ENCODE results near the gene TBC1D9B. TPM values are rescaled to one million over a fixed set of nuclear protein-coding genes. Genes with fewer than 3 reads are reported as not detected.

Gene TBC1D9B
- total RNA-seq, 1 experiment from 2014 or later = 70.9 TPM

GRCh38 chr5:179821298-179822058 lies 86.2 kb downstream of the TBC1D9B start:
- H3K36me3 Mint-ChIP-seq = peaks cover 32% of the 10 kb centered on the region
- DNase-seq (ENCODE audit: low spot score) (peak; percentile 76), ATAC-seq (peak; percentile 68)
- H3K9me3 Mint-ChIP-seq = no peaks in the 10 kb centered on the region
- no peak for TF ChIP-seq EMX1 (CRISPR knock-in tag; IDR thresholded peaks at IDR 0.05)
- 0 out of 2 replicates have a peak, but pooled peaks have one; percentile 8 for TF ChIP-seq ATF1 (CRISPR knock-in tag; IDR thresholded peaks at IDR 0.05)
- TF ChIP-seq ZNF317 (CRISPR knock-in tag; IDR thresholded peaks at IDR 0.05; ENCODE audit: borderline replicate concordance, low read depth) = no peak
- TF ChIP-seq FOXK1 (CRISPR knock-in tag; IDR thresholded peaks at IDR 0.05) = peak; percentile 83
- TF ChIP-seq TEAD1 (CRISPR knock-in tag; IDR thresholded peaks at IDR 0.05) = no peak
- peak; percentile 0; the same call in 1 of the 2 replicates for TF ChIP-seq ZNF423 (CRISPR knock-in tag; IDR thresholded peaks at IDR 0.05)
- no peak for TF ChIP-seq ZNF121 (CRISPR knock-in tag; IDR thresholded peaks at IDR 0.05)
- TF ChIP-seq, protein P1, sequence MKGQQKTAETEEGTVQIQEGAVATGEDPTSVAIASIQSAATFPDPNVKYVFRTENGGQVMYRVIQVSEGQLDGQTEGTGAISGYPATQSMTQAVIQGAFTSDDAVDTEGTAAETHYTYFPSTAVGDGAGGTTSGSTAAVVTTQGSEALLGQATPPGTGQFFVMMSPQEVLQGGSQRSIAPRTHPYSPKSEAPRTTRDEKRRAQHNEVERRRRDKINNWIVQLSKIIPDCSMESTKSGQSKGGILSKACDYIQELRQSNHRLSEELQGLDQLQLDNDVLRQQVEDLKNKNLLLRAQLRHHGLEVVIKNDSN (CRISPR knock-in tag; IDR thresholded peaks at IDR 0.05) = no peak
- TF ChIP-seq ETV6 (CRISPR knock-in tag; IDR thresholded peaks at IDR 0.05) = 0 out of 2 replicates have a peak, but pooled peaks have one; percentile 45
- TF ChIP-seq, protein P2, sequence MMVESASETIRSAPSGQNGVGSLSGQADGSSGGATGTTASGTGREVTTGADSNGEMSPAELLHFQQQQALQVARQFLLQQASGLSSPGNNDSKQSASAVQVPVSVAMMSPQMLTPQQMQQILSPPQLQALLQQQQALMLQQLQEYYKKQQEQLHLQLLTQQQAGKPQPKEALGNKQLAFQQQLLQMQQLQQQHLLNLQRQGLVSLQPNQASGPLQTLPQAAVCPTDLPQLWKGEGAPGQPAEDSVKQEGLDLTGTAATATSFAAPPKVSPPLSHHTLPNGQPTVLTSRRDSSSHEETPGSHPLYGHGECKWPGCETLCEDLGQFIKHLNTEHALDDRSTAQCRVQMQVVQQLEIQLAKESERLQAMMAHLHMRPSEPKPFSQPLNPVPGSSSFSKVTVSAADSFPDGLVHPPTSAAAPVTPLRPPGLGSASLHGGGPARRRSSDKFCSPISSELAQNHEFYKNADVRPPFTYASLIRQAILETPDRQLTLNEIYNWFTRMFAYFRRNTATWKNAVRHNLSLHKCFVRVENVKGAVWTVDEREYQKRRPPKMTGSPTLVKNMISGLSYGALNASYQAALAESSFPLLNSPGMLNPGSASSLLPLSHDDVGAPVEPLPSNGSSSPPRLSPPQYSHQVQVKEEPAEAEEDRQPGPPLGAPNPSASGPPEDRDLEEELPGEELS (CRISPR knock-in tag; IDR thresholded peaks at IDR 0.05) = no peak
- 0 out of 2 replicates have a peak, but pooled peaks have one; percentile 55 for TF ChIP-seq KAT7 (CRISPR knock-in tag; IDR thresholded peaks at IDR 0.05; ENCODE audit: borderline replicate concordance)
- ChIA-PET POLR2A (interaction anchor here (0.9 to 1.7 kb wide), 2 partner anchors 15 to 24 kb away, joined by 3 to 4 read pairs; partner anchors contain the start of gene MGAT4B), CTCF (interaction anchor here (0.5 to 2.5 kb wide), 6 partner anchors 10 to 77 kb away, joined by 3 to 20 read pairs (median 4); no protein-coding TSS in a partner anchor)
- H3K4me1 Mint-ChIP-seq = peaks cover 33% of the 10 kb centered on the region
- peaks cover 12% of the 10 kb centered on the region for H3K27me3 Mint-ChIP-seq (ENCODE audit: low read depth)
- H3K27ac Mint-ChIP-seq = peak overlapping the region; percentile 63; the same call in 1 of the 2 replicates
- H3K4me3 Mint-ChIP-seq = peak overlapping the region; percentile 87

DNA sequence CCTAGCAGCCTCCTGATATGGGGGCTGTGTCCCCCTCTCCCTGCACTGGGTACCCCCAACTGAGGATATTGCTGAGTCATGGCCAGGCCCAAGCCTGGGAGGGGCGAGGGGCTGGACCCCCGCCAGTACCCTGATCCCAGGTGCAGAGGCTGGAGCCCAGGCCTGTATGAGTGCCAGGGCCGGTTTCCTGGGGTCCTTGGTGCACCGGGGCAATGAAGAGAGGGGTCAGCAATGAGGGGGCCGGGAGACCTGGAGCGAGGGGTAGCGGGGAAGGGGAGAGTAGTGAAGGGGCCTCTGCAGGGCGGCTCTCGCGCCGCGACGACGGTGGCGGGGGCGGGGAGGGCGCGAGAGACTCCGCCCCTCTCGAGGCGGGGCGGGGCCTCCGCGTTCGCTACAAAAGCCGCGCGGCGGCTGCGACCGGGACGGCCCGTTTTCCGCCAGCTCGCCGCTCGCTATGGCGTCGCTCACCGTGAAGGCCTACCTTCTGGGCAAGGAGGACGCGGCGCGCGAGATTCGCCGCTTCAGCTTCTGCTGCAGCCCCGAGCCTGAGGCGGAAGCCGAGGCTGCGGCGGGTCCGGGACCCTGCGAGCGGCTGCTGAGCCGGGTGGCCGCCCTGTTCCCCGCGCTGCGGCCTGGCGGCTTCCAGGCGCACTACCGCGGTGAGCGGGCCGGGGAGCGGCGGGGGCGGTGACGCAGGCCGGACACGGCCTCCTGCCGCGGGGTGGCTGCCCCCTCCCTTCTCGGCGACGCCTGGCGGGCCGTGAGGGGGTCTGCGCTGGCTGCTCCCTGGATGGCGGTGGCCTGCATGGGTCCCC lies 87.0 kb downstream of the TBC1D9B start, which contains the start of gene SQSTM1:
SQSTM1 (plus strand) TSS at position 423 of the 815 bp plus-strand sequence; CDS start at position 455, 32 bp downstream.
- Mint-ChIP-seq H3K9me3 (no peaks in the 10 kb centered on the region), H3K27me3 (ENCODE audit: low read depth) (peaks cover 20% of the 10 kb centered on the region), H3K4me1 (peaks cover 35% of the 10 kb centered on the region), H3K36me3 (peaks cover 24% of the 10 kb centered on the region), H3K4me3 (peak within 1 kb of the TSS; percentile 87), H3K27ac (peak within 1 kb of the TSS; percentile 63; the same call in 1 of the 2 replicates)
- ChIA-PET CTCF (interaction anchor here (0.6 to 2.5 kb wide), 4 partner anchors 18 to 66 kb away, joined by 3 to 20 read pairs (median 4); no protein-coding TSS in a partner anchor), POLR2A (interaction anchor here (0.9 to 1.7 kb wide), 3 partner anchors 9 to 23 kb away, joined by 3 to 9 read pairs (median 4); partner anchors contain the start of gene MGAT4B)
- peak; percentile 73 for DNase-seq (ENCODE audit: low spot score)
- ATAC-seq = peak; percentile 43
- TF ChIP-seq HMGA2 (CRISPR knock-in tag; IDR thresholded peaks at IDR 0.05) (no peak), ZNF512 (CRISPR knock-in tag; IDR thresholded peaks at IDR 0.05; ENCODE audit: borderline replicate concordance) (no peak), CREB1 (CRISPR knock-in tag; IDR thresholded peaks at IDR 0.05) (no peak), TEAD4 (CRISPR knock-in tag; IDR thresholded peaks at IDR 0.05) (no peak), NFYB (CRISPR knock-in tag; conservative IDR thresholded peaks at IDR 0.05; ENCODE audit: low read depth) (no peak), TCF7 (CRISPR knock-in tag; IDR thresholded peaks at IDR 0.05; ENCODE audit: low read depth) (no peak), ZNF232 (CRISPR knock-in tag; IDR thresholded peaks at IDR 0.05) (no peak; the same call in 1 of the 2 replicates), ZMAT4 (CRISPR knock-in tag; IDR thresholded peaks at IDR 0.05) (0 out of 2 replicates have a peak, but pooled peaks have one; percentile 32), IRF2 (CRISPR knock-in tag; IDR thresholded peaks at IDR 0.05; ENCODE audit: borderline replicate concordance, low read depth) (no peak)
- TF ChIP-seq, protein P3, sequence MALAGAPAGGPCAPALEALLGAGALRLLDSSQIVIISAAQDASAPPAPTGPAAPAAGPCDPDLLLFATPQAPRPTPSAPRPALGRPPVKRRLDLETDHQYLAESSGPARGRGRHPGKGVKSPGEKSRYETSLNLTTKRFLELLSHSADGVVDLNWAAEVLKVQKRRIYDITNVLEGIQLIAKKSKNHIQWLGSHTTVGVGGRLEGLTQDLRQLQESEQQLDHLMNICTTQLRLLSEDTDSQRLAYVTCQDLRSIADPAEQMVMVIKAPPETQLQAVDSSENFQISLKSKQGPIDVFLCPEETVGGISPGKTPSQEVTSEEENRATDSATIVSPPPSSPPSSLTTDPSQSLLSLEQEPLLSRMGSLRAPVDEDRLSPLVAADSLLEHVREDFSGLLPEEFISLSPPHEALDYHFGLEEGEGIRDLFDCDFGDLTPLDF (CRISPR knock-in tag; IDR thresholded peaks at IDR 0.05) = no peak
- TF ChIP-seq, protein P4, sequence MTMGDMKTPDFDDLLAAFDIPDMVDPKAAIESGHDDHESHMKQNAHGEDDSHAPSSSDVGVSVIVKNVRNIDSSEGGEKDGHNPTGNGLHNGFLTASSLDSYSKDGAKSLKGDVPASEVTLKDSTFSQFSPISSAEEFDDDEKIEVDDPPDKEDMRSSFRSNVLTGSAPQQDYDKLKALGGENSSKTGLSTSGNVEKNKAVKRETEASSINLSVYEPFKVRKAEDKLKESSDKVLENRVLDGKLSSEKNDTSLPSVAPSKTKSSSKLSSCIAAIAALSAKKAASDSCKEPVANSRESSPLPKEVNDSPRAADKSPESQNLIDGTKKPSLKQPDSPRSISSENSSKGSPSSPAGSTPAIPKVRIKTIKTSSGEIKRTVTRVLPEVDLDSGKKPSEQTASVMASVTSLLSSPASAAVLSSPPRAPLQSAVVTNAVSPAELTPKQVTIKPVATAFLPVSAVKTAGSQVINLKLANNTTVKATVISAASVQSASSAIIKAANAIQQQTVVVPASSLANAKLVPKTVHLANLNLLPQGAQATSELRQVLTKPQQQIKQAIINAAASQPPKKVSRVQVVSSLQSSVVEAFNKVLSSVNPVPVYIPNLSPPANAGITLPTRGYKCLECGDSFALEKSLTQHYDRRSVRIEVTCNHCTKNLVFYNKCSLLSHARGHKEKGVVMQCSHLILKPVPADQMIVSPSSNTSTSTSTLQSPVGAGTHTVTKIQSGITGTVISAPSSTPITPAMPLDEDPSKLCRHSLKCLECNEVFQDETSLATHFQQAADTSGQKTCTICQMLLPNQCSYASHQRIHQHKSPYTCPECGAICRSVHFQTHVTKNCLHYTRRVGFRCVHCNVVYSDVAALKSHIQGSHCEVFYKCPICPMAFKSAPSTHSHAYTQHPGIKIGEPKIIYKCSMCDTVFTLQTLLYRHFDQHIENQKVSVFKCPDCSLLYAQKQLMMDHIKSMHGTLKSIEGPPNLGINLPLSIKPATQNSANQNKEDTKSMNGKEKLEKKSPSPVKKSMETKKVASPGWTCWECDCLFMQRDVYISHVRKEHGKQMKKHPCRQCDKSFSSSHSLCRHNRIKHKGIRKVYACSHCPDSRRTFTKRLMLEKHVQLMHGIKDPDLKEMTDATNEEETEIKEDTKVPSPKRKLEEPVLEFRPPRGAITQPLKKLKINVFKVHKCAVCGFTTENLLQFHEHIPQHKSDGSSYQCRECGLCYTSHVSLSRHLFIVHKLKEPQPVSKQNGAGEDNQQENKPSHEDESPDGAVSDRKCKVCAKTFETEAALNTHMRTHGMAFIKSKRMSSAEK (CRISPR knock-in tag; IDR thresholded peaks at IDR 0.05; ENCODE audit: borderline replicate concordance) = no peak
